Esophagus squamous epithelium (tissue), 5 donors: ENCODE results near the gene TBC1D24. TPM values are rescaled to one million over a fixed set of nuclear protein-coding genes. Genes with fewer than 3 reads are reported as not detected.
A peak's percentile ranks its signal among the peaks of the same experiment; 100 is the strongest.

Experiments
- DNase-seq: peaks from one replicate; lab custom pipeline; 2025; lab: John Stamatoyannopoulos, UW
- H3K27ac ChIP-seq, 4 donors: fragments of 200-600 bp; sonication (generic); one replicate each; pipeline ENCODE4 v1.5.1; 2016 to 2019; ENCODE audit warnings: mild to moderate bottlenecking in 1 of 4
- H3K27me3 ChIP-seq, 4 donors: fragments of 200-600 bp; sonication (generic); 1 replicate in 3 of 4; 2 replicates in 1 of 4; pipeline versions ENCODE4 v1.5.1 to v1.6.0; 2017 to 2021; ENCODE audit warnings: antibody characterized with exemption in 1 of 4
- H3K36me3 ChIP-seq, 3 donors: fragments of 200-600 bp; sonication (generic); one replicate each; pipeline ENCODE4 v1.5.1; 2016 to 2019
- H3K4me1 ChIP-seq, 3 donors: fragments of 200-600 bp; sonication (generic); one replicate each; pipeline ENCODE4 v1.5.1; 2017 to 2019
- H3K4me3 ChIP-seq, 4 donors: fragments of 200-600 bp; sonication (generic); 1 replicate in 3 of 4; 2 replicates in 1 of 4; pipeline ENCODE4 v1.5.1; 2016 to 2019; ENCODE audit warnings: mild to moderate bottlenecking in 2 of 4, moderate library complexity in 1 of 4
- H3K9me3 ChIP-seq, 3 donors: fragments of 200-600 bp; sonication (generic); one replicate each; pipeline ENCODE4 v1.5.1; 2016 to 2019
- POLR2A ChIP-seq, 4 donors: fragments of 450-650 bp; IDR thresholded peaks; one replicate each; pipeline ENCODE4 v1.6.1; 2017; ENCODE audit warnings: antibody characterized with exemption in 4 of 4, mild to moderate bottlenecking in 4 of 4, moderate library complexity in 3 of 4
- WGBS, 2 donors: methylation state at CpG; one replicate each; pipeline ENCODE4 v1.1.5; 2018; 5-methylcytosine and 5-hydroxymethylcytosine counted together
- intact Hi-C: fragments of 100-400 bp; cut with DNase I; formaldehyde crosslinking; loops from one replicate; pipeline ENCODE4 v1.15.0; 2022
- total RNA-seq, 4 donors: library from RNA; depleted of rRNA; stranded (reverse); fragments of >200 nt; gene quantifications; one replicate each; pipeline ENCODE4 v1.1.0, GENCODE V29; 2016
- TF ChIP-seq, protein P1 (sequence below), 6 experiments: fragments of 450-650 bp in 4 of 6; fragments of 200-600 bp in 2 of 6; sonication (generic) in 2 of 6; IDR thresholded peaks; one replicate each; pipeline ENCODE4 v1.5.1; 2016 to 2019; ENCODE audit warnings: antibody characterized with exemption in 6 of 6, mild to moderate bottlenecking in 4 of 6, moderate library complexity in 4 of 6
- donor health status: DM: yes; HTN: yes; CAD: no.

TBC1D24 gene
- total RNA-seq, 4 donors from 2014 or later: 3.1 to 4.6 (median 3.7) TPM

DNA sequence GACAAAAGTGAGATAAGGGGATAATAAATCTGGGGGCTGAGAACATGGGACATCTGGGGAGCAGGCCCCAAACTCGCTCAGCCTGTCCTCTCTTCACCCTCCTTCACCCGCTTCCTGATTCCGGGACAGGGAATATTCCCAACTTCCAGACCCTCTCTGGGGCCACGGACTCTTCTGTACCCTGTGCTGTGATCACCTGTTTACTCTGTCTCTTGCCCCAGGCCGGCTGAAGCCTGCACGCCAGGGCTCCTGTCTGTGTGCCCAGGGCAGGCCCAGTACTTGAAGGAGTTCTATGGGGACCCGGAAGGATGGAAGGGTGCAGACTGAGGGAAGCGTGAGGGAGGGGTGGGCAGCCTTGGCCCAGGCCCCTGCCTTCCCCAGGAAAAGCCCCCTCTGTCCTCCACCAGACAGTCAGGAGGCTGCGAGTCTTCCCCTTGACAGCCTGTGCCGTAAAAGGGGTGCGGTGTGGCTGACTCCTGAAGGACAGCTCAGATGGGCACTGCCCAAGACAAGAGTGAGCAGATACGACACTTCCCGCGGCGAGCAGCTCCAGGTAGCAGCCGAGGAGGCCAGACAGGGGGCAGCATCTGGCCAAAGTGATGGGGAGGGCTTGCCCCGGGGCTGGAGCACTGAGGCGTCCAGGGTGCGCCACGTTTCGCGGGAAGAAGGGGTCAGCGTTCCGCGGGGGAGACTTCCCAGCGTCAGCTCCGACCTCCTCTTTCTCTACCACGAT is 46.7 kb upstream of the TBC1D24 start:
- peaks cover 9 to 29% (median 13%) of the 10 kb centered on the region in 3 donors for H3K4me1 ChIP-seq
- H3K27ac ChIP-seq: peak overlapping the region; percentile 77 to 88 (median 82)
- 22 to 48% methylated on average over 7 to 21 of the region's 28 CpGs for WGBS, 2 donors
- H3K36me3 ChIP-seq: peaks cover 0 to 19% (median 0%) of the 10 kb centered on the region in 3 donors
- no peaks in the 10 kb centered on the region for H3K27me3 ChIP-seq
- peak overlapping the region; percentile 73 to 96 (median 82) for H3K4me3 ChIP-seq
- no peaks in the 10 kb centered on the region for H3K9me3 ChIP-seq
- TF ChIP-seq, protein P1, sequence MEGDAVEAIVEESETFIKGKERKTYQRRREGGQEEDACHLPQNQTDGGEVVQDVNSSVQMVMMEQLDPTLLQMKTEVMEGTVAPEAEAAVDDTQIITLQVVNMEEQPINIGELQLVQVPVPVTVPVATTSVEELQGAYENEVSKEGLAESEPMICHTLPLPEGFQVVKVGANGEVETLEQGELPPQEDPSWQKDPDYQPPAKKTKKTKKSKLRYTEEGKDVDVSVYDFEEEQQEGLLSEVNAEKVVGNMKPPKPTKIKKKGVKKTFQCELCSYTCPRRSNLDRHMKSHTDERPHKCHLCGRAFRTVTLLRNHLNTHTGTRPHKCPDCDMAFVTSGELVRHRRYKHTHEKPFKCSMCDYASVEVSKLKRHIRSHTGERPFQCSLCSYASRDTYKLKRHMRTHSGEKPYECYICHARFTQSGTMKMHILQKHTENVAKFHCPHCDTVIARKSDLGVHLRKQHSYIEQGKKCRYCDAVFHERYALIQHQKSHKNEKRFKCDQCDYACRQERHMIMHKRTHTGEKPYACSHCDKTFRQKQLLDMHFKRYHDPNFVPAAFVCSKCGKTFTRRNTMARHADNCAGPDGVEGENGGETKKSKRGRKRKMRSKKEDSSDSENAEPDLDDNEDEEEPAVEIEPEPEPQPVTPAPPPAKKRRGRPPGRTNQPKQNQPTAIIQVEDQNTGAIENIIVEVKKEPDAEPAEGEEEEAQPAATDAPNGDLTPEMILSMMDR (IDR thresholded peaks at IDR 0.05): peak in 4 of 6 experiments; percentile 12 to 31 (median 21)
- no peak for TF ChIP-seq POLR2A (IDR thresholded peaks at IDR 0.05)
- intact Hi-C loops: loop anchor here (10.0 kb wide), 2 partner anchors 67 to 83 kb away; partner anchors contain the start of gene ABCA3
- no peak for DNase-seq

GRCh38 chr16:2428784-2429033 is 46.2 kb upstream of the TBC1D24 start:
- Histone ChIP-seq H3K27ac (peak overlapping the region; percentile 77 to 88 (median 82)), H3K27me3 (no peaks in the 10 kb centered on the region), H3K9me3 (no peaks in the 10 kb centered on the region), H3K36me3 (peaks cover 0 to 24% (median 0%) of the 10 kb centered on the region in 3 donors), H3K4me1 (peaks cover 9 to 29% (median 13%) of the 10 kb centered on the region in 3 donors), H3K4me3 (peak overlapping the region; percentile 73 to 96 (median 82))
- WGBS, 2 donors: 0% methylated on average over 7 of the region's 24 CpGs; no CpG with 5 or more reads in 1 of the 2 donors
- TF ChIP-seq POLR2A (IDR thresholded peaks at IDR 0.05): no peak
- TF ChIP-seq, protein P1 (IDR thresholded peaks at IDR 0.05): no peak
- intact Hi-C loops: loop anchor here (10.0 kb wide), 2 partner anchors 66 to 84 kb away; partner anchors contain the start of gene ABCA3
- no peak for DNase-seq

DNA sequence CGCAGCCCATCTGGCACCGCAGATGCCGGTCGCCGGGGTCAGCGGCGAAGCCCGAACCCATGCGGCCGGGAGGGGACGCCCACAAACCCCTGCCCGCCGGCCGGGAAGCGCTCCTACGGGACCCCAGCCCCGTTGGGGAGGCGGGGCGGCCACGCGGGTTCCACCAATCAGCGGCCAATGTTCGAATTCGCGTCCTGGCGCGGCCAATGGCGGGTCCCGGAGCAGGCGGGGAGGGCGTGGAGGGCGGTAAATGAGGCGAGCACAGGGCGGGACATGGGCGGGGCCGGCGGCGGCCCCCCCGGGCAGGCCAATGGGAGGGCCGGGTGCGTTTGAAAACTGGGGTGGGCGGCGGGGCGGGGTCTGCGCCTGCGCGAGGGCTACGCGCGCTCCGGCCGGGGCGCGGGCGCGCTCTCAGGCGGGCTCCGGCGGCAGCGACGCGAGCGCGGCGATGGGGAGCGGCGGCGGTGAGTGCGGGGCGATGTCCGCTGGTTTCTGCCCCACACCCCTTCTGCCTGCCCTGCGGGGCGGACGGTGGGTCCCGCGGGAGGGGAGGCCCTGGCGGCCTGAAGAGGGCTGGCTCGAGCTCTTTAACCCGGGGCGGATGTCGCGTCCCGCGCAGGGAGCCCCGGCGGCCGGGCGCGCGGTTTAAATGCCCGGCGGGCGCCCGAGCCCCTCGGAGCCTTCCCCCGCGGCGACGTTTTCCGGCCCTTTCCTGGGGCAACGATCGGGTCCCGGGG is 45.7 kb upstream of the TBC1D24 start, which contains the start of gene CCNF:
Gene CCNF (plus strand): TSS at position 414 of the 737 bp plus-strand sequence. CDS start 35 bp downstream, at position 449.
- Histone ChIP-seq H3K9me3 (no peaks in the 10 kb centered on the region), H3K36me3 (peaks cover 0 to 29% (median 0%) of the 10 kb centered on the region in 3 donors), H3K27me3 (no peaks in the 10 kb centered on the region), H3K27ac (peak within 1 kb of the TSS; percentile 77 to 88 (median 82)), H3K4me3 (peak within 1 kb of the TSS; percentile 73 to 96 (median 82)), H3K4me1 (peaks cover 9 to 29% (median 13%) of the 10 kb centered on the region in 3 donors)
- no CpG with 5 or more reads among the region's 103 CpGs for WGBS, 2 donors
- intact Hi-C loops: loop anchor here (10.0 kb wide), 2 partner anchors 66 to 84 kb away; partner anchors contain the start of gene ABCA3
- peak; percentile 70 for DNase-seq
- TF ChIP-seq POLR2A (IDR thresholded peaks at IDR 0.05): peak in 3 of 4 donors; percentile 23 to 59 (median 35)
- TF ChIP-seq, protein P1 (IDR thresholded peaks at IDR 0.05): peak in 3 of 6 experiments; percentile 13 to 26 (median 26)

DNA sequence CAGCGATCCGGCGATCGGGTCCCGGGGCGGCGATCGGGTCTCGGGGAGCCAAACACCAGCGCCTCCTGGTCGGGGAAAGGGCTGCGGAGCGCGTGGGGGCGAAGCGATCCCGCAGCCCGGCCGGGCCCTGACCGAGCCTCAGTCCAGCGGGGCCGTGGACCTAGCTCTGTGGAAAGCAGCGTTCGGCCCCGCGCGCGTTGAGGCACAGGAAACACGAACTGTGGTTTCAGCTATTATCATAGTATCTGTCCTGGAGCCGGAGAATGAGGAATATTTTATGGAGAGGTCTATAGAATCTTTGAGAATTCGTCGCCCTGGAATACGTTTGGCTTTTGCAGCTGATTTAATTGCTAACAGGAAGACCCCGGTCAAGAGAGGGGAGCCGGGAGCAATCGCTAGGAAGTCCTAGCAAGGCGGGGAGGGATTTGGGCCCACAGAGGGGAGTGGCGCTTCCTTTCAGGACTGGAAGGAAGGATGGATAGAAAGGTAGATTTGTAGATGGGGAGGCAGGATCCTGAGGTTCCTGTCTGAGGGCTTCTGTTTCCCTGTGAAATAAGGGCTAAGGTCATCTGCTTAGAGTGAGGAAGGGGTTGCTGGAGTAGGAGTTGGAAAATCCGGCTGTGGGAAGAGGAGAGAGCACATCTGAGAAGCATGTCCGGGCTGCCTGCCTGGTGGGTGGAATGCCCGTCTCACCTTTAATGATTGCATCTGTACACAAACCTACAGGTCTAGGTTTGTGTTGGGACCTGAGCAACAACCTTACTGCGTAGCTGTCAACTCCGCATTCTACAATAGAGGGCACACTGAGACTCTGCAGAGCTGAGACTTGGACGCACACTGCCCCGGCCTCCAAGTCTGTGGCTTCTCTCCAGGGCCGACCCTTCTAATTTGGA is 44.9 kb upstream of the TBC1D24 start:
- intact Hi-C loops: loop anchor here (10.0 kb wide), 2 partner anchors 65 to 85 kb away; partner anchors contain the start of gene ABCA3
- H3K27ac ChIP-seq: peak overlapping the region; percentile 71 to 88 (median 80)
- no peak for TF ChIP-seq POLR2A (IDR thresholded peaks at IDR 0.05)
- TF ChIP-seq, protein P1 (IDR thresholded peaks at IDR 0.05): peak in 3 of 6 experiments; percentile 2 to 21 (median 2)
- H3K4me1 ChIP-seq: peaks cover 9 to 29% (median 13%) of the 10 kb centered on the region in 3 donors
- no peak for DNase-seq
- H3K4me3 ChIP-seq: peak overlapping the region; percentile 73 to 96 (median 82)
- H3K27me3 ChIP-seq: no peaks in the 10 kb centered on the region
- H3K9me3 ChIP-seq: no peaks in the 10 kb centered on the region
- WGBS, 2 donors: 4 to 6% methylated on average over 13 to 17 of the region's 46 CpGs
- H3K36me3 ChIP-seq: peaks cover 0 to 34% (median 0%) of the 10 kb centered on the region in 3 donors
